SK-N-SH treated with all-trans-retinoic acid at 6 μM for 48 hours (cell line): ENCODE data around the gene PDLIM7.

Source experiments
- ATAC-seq: fragments of 200-7000 bp; cut with Tn5 transposase; 3 replicates; pipeline ENCODE4 v1.9.1; 2020; ENCODE audit warnings: mild to moderate bottlenecking, moderate library complexity
- ARNTL ChIP-seq: fragments of 450-650 bp; formaldehyde crosslinking; IDR thresholded peaks from 2 replicates; pipeline ENCODE4 v1.5.0; 2020; ENCODE audit warnings: low read depth, mild to moderate bottlenecking, moderate library complexity, borderline replicate concordance
- BACH2 ChIP-seq: fragments of 250-450 bp; sonication (Bioruptor Pico); IDR thresholded peaks from 2 replicates; pipeline ENCODE4 v1.9.0; 2021; ENCODE audit warnings: mild to moderate bottlenecking, borderline replicate concordance
- CREB5 ChIP-seq: fragments of 250-450 bp; sonication (Bioruptor Pico); IDR thresholded peaks from 2 replicates; pipeline ENCODE4 v1.5.1; 2020; ENCODE audit warnings: low read depth, mild to moderate bottlenecking, moderate library complexity
- CSRNP3 ChIP-seq: fragments of 250-450 bp; sonication (Bioruptor Pico); IDR thresholded peaks from 2 replicates; pipeline ENCODE4 v1.5.1; 2021; ENCODE audit warnings: mild to moderate bottlenecking, moderate library complexity
- ESRRG ChIP-seq: fragments of 250-450 bp; sonication (Bioruptor Pico); IDR thresholded peaks from 2 replicates; pipeline ENCODE4 v1.6.1; 2021; ENCODE audit warnings: mild to moderate bottlenecking
- GLIS3 ChIP-seq: fragments of 250-450 bp; sonication (Bioruptor Pico); IDR thresholded peaks from 2 replicates; pipeline ENCODE4 v1.5.0; 2020; ENCODE audit warnings: mild to moderate bottlenecking, moderate library complexity
- ISL1 ChIP-seq: fragments of 250-450 bp; sonication (Bioruptor Pico); IDR thresholded peaks from 2 replicates; pipeline ENCODE4 v2.1.2; 2022; ENCODE audit warnings: mild to moderate bottlenecking, moderate library complexity
- OSR1 ChIP-seq: fragments of 250-450 bp; sonication (Bioruptor Pico); IDR thresholded peaks from 2 replicates; pipeline ENCODE4 v1.8.0; 2022; ENCODE audit warnings: moderate library complexity, mild to moderate bottlenecking, inconsistent platforms
- PATZ1 ChIP-seq: fragments of 250-450 bp; sonication (Bioruptor Pico); IDR thresholded peaks from 2 replicates; pipeline ENCODE4 v1.8.0; 2020; ENCODE audit warnings: mild to moderate bottlenecking, moderate library complexity, borderline replicate concordance
- RARB ChIP-seq: fragments of 250-450 bp; sonication (Bioruptor Pico); IDR thresholded peaks from 2 replicates; pipeline ENCODE4 v1.8.0; 2021; ENCODE audit warnings: mild to moderate bottlenecking, moderate library complexity
- SNAI2 ChIP-seq: fragments of 250-450 bp; sonication (Bioruptor Pico); IDR thresholded peaks from 2 replicates; pipeline ENCODE4 v1.5.0; 2020; ENCODE audit warnings: mild to moderate bottlenecking, moderate library complexity
- TCF4 ChIP-seq: fragments of 250-450 bp; sonication (Bioruptor Pico); IDR thresholded peaks from 2 replicates; pipeline ENCODE4 v1.8.0; 2021; ENCODE audit warnings: mild to moderate bottlenecking, moderate library complexity, borderline replicate concordance
- TOX ChIP-seq: fragments of 250-450 bp; sonication (Bioruptor Pico); IDR thresholded peaks from 2 replicates; pipeline ENCODE4 v1.8.0; 2021; ENCODE audit warnings: mild to moderate bottlenecking, moderate library complexity, borderline replicate concordance
- TSHZ2 ChIP-seq: fragments of 250-450 bp; sonication (Bioruptor Pico); IDR thresholded peaks from 2 replicates; pipeline ENCODE4 v1.5.0; 2020; ENCODE audit warnings: mild to moderate bottlenecking, moderate library complexity
- ZC3H10 ChIP-seq: fragments of 250-450 bp; sonication (Bioruptor Pico); IDR thresholded peaks from 2 replicates; pipeline ENCODE4 v1.5.1; 2021; ENCODE audit warnings: mild to moderate bottlenecking, moderate library complexity
- ZFP3 ChIP-seq: fragments of 250-450 bp; sonication (Bioruptor Pico); IDR thresholded peaks from 2 replicates; pipeline ENCODE4 v1.5.0; 2020; ENCODE audit warnings: mild to moderate bottlenecking, moderate library complexity
- ZFP30 ChIP-seq: fragments of 450-650 bp; formaldehyde crosslinking; IDR thresholded peaks from 2 replicates; pipeline ENCODE4 v1.5.0; 2022; ENCODE audit warnings: mild to moderate bottlenecking, moderate library complexity
- ZNF565 ChIP-seq: fragments of 450-650 bp; formaldehyde crosslinking; conservative IDR thresholded peaks from 2 replicates; pipeline ENCODE4 v1.5.0; 2020; ENCODE audit warnings: low read depth, mild to moderate bottlenecking, moderate library complexity
- ZNF70 ChIP-seq: fragments of 450-650 bp; formaldehyde crosslinking; IDR thresholded peaks from 2 replicates; pipeline ENCODE4 v1.5.0; 2020; ENCODE audit warnings: mild to moderate bottlenecking, moderate library complexity
- ZNF8 ChIP-seq: fragments of 450-650 bp; formaldehyde crosslinking; IDR thresholded peaks from 2 replicates; pipeline ENCODE4 v1.5.0; 2020; ENCODE audit warnings: mild to moderate bottlenecking, moderate library complexity

Gene PDLIM7

GRCh38 chr5:177476531-177477233, 20.7 kb downstream of the PDLIM7 start:
- no peak for ATAC-seq
- TF ChIP-seq ARNTL (CRISPR knock-in tag) (no peak), TOX (no peak), ZFP30 (no peak), TSHZ2 (CRISPR knock-in tag) (no peak), TCF4 (CRISPR knock-in tag) (no peak), ZNF8 (CRISPR knock-in tag) (no peak), BACH2 (CRISPR knock-in tag) (no peak), OSR1 (CRISPR knock-in tag) (no peak), ESRRG (CRISPR knock-in tag) (no peak), ZNF565 (CRISPR knock-in tag) (no peak), PATZ1 (no peak), ZNF70 (CRISPR knock-in tag) (no peak), ZC3H10 (CRISPR knock-in tag) (no peak)
- TF ChIP-seq, all 23 proteins: peak for 0

- no peak for ATAC-seq
- no peak for TF ChIP-seq BACH2 (CRISPR knock-in tag)
- no peak for TF ChIP-seq ZC3H10 (CRISPR knock-in tag)
- TF ChIP-seq SNAI2 (CRISPR knock-in tag), result no peak
- no peak for TF ChIP-seq ARNTL (CRISPR knock-in tag)
- TF ChIP-seq GLIS3 (CRISPR knock-in tag), result no peak
- no peak for TF ChIP-seq OSR1 (CRISPR knock-in tag)
- no peak for TF ChIP-seq RARB (CRISPR knock-in tag)
- TF ChIP-seq TSHZ2 (CRISPR knock-in tag), result no peak
- TF ChIP-seq CREB5 (CRISPR knock-in tag), result no peak
Measured at GRCh38 chr5:177475563-177476427, 21.6 kb downstream of the PDLIM7 start.

- no peak for ATAC-seq
- TF ChIP-seq ZNF8 (CRISPR knock-in tag) (no peak), ZFP3 (no peak), ZFP30 (no peak), OSR1 (CRISPR knock-in tag) (no peak), CSRNP3 (no peak), TSHZ2 (CRISPR knock-in tag) (no peak), RARB (CRISPR knock-in tag) (no peak), SNAI2 (CRISPR knock-in tag) (no peak), ISL1 (no peak), ARNTL (CRISPR knock-in tag) (no peak)
Measured at GRCh38 chr5:177474846-177475562, 22.4 kb downstream of the PDLIM7 start.
